H1 (cell line): ENCODE measurements around the gene DLGAP5. TPM values are rescaled to one million over a fixed set of nuclear protein-coding genes. Genes with fewer than 3 reads are reported as not detected.

Experiments
- CTCF ChIA-PET: fragments of 300-600 bp; sonication (Branson Sonifier 250); formaldehyde crosslinking; loops from one replicate; lab custom pipeline; 2021; ENCODE audit not compliant: partially characterized antibody; lab: Charles Lee
- POLR2A ChIA-PET: fragments of 300-600 bp; sonication (Branson Sonifier 250); formaldehyde crosslinking; loops from one replicate; lab custom pipeline; 2021; ENCODE audit warnings: inconsistent platforms; ENCODE audit not compliant: partially characterized antibody; lab: Charles Lee
- DNase-seq, 2 experiments: peaks; one replicate each; pipeline versions ENCODE4 v3.0.0 to v3.0.0-alpha.2; 2010 to 2022; ENCODE audit warnings: low spot score in 2 of 2, low read depth in 1 of 2, mixed read lengths in 1 of 2
- FAIRE-seq: peaks from 2 replicates; lab custom pipeline; 2011; peaks lifted over from hg19 to GRCh38; lab: Jason Lieb, UNC
- H2AFZ ChIP-seq: 2 replicates; pipeline ENCODE4 v1.8.1; 2012; ENCODE audit warnings: low read length, inconsistent platforms
- H2AK5ac ChIP-seq: 2 replicates; pipeline ENCODE4 v1.6.1; 2013; ENCODE audit warnings: low read depth, low read length
- H2BK120ac ChIP-seq: replicated peaks from 2 replicates; pipeline ENCODE3; 2013; ENCODE audit warnings: low read depth, low read length, inconsistent platforms
- H2BK12ac ChIP-seq: 2 replicates; pipeline ENCODE4 v1.6.1; 2013; ENCODE audit warnings: low read depth, low read length
- H2BK15ac ChIP-seq: 2 replicates; pipeline ENCODE4 v1.6.1; 2013; ENCODE audit warnings: low read length
- H2BK20ac ChIP-seq: 2 replicates; pipeline ENCODE4 v1.6.1; 2013; ENCODE audit warnings: low read length
- H2BK5ac ChIP-seq: 2 replicates; pipeline ENCODE4 v1.6.1; 2013; ENCODE audit warnings: low read depth, low read length
- H3K14ac ChIP-seq: 2 replicates; pipeline ENCODE4 v1.6.1; 2013; ENCODE audit warnings: inconsistent platforms; ENCODE audit not compliant: insufficient read length
- H3K18ac ChIP-seq: 2 replicates; pipeline ENCODE4 v1.6.1; 2013; ENCODE audit warnings: low read length; ENCODE audit errors: extremely low read depth
- H3K23ac ChIP-seq: 2 replicates; pipeline ENCODE4 v1.6.1; 2013; ENCODE audit warnings: inconsistent platforms; ENCODE audit not compliant: insufficient read length
- H3K23me2 ChIP-seq: 2 replicates; pipeline ENCODE4 v1.6.1; 2013; ENCODE audit warnings: low read depth, low read length
- H3K27ac ChIP-seq: 2 replicates; pipeline ENCODE4 v1.6.1; 2011; ENCODE audit warnings: low read depth, low read length, inconsistent platforms
- H3K27me3 ChIP-seq, 4 experiments: replicated peaks in 1 of 4; 1 replicate in 1 of 4; 2 replicates in 3 of 4; pipeline versions ENCODE4 v1.6.1 to v1.8.1; 2011 to 2013; ENCODE audit warnings: low read length in 3 of 4, mild to moderate bottlenecking in 3 of 4, inconsistent platforms in 2 of 4, mixed read lengths in 2 of 4, moderate library complexity in 1 of 4; ENCODE audit not compliant: control insufficient read depth in 3 of 4, insufficient read depth in 3 of 4; ENCODE audit errors: extremely low read depth in 1 of 4
- H3K36me3 ChIP-seq, 4 experiments: 2 replicates each; pipeline versions ENCODE4 v1.6.1 to v1.8.1; 2011 to 2013; ENCODE audit warnings: mild to moderate bottlenecking in 4 of 4, low read length in 3 of 4, moderate library complexity in 2 of 4, control low read depth in 1 of 4, inconsistent platforms in 1 of 4; ENCODE audit not compliant: insufficient read depth in 4 of 4, control insufficient read depth in 2 of 4
- H3K4ac ChIP-seq: replicated peaks from 2 replicates; pipeline ENCODE3; 2013; ENCODE audit warnings: low read length, low read depth, mixed read lengths, inconsistent platforms; ENCODE audit not compliant: insufficient read length
- H3K4me1 ChIP-seq, 4 experiments: replicated peaks in 1 of 4; 1 replicate in 1 of 4; 2 replicates in 3 of 4; pipeline versions ENCODE4 v1.6.1 to v1.8.1; 2011 to 2013; ENCODE audit warnings: low read length in 3 of 4, inconsistent platforms in 2 of 4, mixed read lengths in 1 of 4; ENCODE audit not compliant: insufficient read depth in 4 of 4, control insufficient read depth in 3 of 4
- H3K4me2 ChIP-seq, 2 experiments: 2 replicates each; pipeline versions ENCODE4 v1.6.1 to v1.8.1; 2011 to 2013; ENCODE audit warnings: low read depth in 2 of 2, low read length in 2 of 2, control low read depth in 1 of 2, inconsistent platforms in 1 of 2, mild to moderate bottlenecking in 1 of 2; ENCODE audit not compliant: insufficient read depth in 1 of 2
- H3K4me3 ChIP-seq, 4 experiments: fragments of 200-600, 300-600 bp in 1 of 4; sonication (generic), shearing (Covaris generic), sonication (Bioruptor Twin) in 1 of 4; 2 replicates each; pipeline versions ENCODE4 v1.5.1 to v1.8.1; 2011 to 2016; ENCODE audit warnings: low read length in 4 of 4, low read depth in 3 of 4, control low read depth in 2 of 4, inconsistent platforms in 2 of 4, mild to moderate bottlenecking in 2 of 4, mixed read lengths in 1 of 4, moderate library complexity in 1 of 4; ENCODE audit not compliant: insufficient read depth in 2 of 4; ENCODE audit errors: extremely low read depth in 1 of 4
- H3K56ac ChIP-seq: replicated peaks from 2 replicates; pipeline ENCODE3; 2013; ENCODE audit warnings: low read depth, mild to moderate bottlenecking, mixed read lengths, low read length, inconsistent platforms; ENCODE audit not compliant: insufficient read length
- H3K79me1 ChIP-seq: 2 replicates; pipeline ENCODE4 v1.6.1; 2013; ENCODE audit warnings: low read depth, low read length, control low read depth
- H3K79me2 ChIP-seq, 2 experiments: 2 replicates each; pipeline versions ENCODE4 v1.6.1 to v1.8.1; 2012 to 2013; ENCODE audit warnings: low read length in 2 of 2, mild to moderate bottlenecking in 2 of 2, inconsistent platforms in 1 of 2; ENCODE audit not compliant: insufficient read depth in 2 of 2, control insufficient read depth in 1 of 2
- H3K9ac ChIP-seq, 4 experiments: replicated peaks in 1 of 4; 1 replicate in 1 of 4; 2 replicates in 3 of 4; pipeline versions ENCODE4 v1.6.1 to v1.8.1; 2011 to 2013; ENCODE audit warnings: low read depth in 3 of 4, low read length in 3 of 4, control low read depth in 2 of 4, mild to moderate bottlenecking in 2 of 4, moderate library complexity in 2 of 4, inconsistent platforms in 1 of 4; ENCODE audit errors: extremely low read depth in 1 of 4
- H3K9me3 ChIP-seq, 2 experiments: 2 replicates each; pipeline versions ENCODE4 v1.6.1 to v1.8.1; 2012 to 2013; ENCODE audit warnings: mild to moderate bottlenecking in 2 of 2, moderate library complexity in 2 of 2, control low read depth in 1 of 2, inconsistent platforms in 1 of 2, low read depth in 1 of 2, low read length in 1 of 2, mixed read lengths in 1 of 2; ENCODE audit not compliant: insufficient read depth in 2 of 2
- H4K20me1 ChIP-seq, 2 experiments: replicated peaks in 1 of 2; 2 replicates each; pipeline versions ENCODE3 to v1.8.1; 2011 to 2013; ENCODE audit warnings: inconsistent platforms in 2 of 2, low read length in 2 of 2, mild to moderate bottlenecking in 1 of 2; ENCODE audit not compliant: insufficient read depth in 2 of 2, control insufficient read depth in 1 of 2
- H4K5ac ChIP-seq: 2 replicates; pipeline ENCODE4 v1.6.1; 2013; ENCODE audit warnings: low read length, low read depth, mixed read lengths, inconsistent platforms; ENCODE audit not compliant: insufficient read length
- H4K8ac ChIP-seq: 2 replicates; pipeline ENCODE4 v1.8.0; 2013; ENCODE audit warnings: mild to moderate bottlenecking, moderate library complexity, low read length, inconsistent platforms; ENCODE audit not compliant: insufficient read depth; ENCODE audit errors: extremely low read depth
- H4K91ac ChIP-seq: replicated peaks from 2 replicates; pipeline ENCODE3; 2013; ENCODE audit warnings: low read length, mixed read lengths, inconsistent platforms; ENCODE audit not compliant: insufficient read length
- BCL11A ChIP-seq, 2 experiments: IDR thresholded peaks; one replicate each; pipeline ENCODE4 v1.6.1; 2011; ENCODE audit warnings: low read depth in 2 of 2, low read length in 2 of 2, mild to moderate bottlenecking in 2 of 2
- CTBP2 ChIP-seq: IDR thresholded peaks from 2 replicates; pipeline ENCODE4 v1.7.0; 2011; ENCODE audit warnings: borderline replicate concordance, mild to moderate bottlenecking, moderate library complexity, mixed read lengths, low read length; ENCODE audit not compliant: insufficient read depth, insufficient read length
- EGR1 ChIP-seq: IDR thresholded peaks from 2 replicates; pipeline ENCODE4 v1.6.1; 2011; ENCODE audit warnings: low read depth, low read length, borderline replicate concordance
- HDAC6 ChIP-seq: IDR thresholded peaks from one replicate; pipeline ENCODE4 v1.7.1; 2012; ENCODE audit warnings: low read depth, mild to moderate bottlenecking, inconsistent platforms, low read length, moderate library complexity
- JUN ChIP-seq: IDR thresholded peaks from 2 replicates; pipeline ENCODE4 v1.6.1; 2011; ENCODE audit warnings: low read depth, mild to moderate bottlenecking, improper control_type of control experiment, low read length
- JUND ChIP-seq: IDR thresholded peaks from 2 replicates; pipeline ENCODE4 v1.6.1; 2011; ENCODE audit warnings: mild to moderate bottlenecking, improper control_type of control experiment, low read length
- MAFK ChIP-seq: IDR thresholded peaks from 2 replicates; pipeline ENCODE4 v1.6.1; 2012; ENCODE audit warnings: low read depth, mild to moderate bottlenecking, improper control_type of control experiment, low read length
- PHF8 ChIP-seq: fragments of 200-600 bp; sonication (generic); conservative IDR thresholded peaks from 2 replicates; pipeline ENCODE4 v1.7.1; 2012; ENCODE audit warnings: low read depth, mild to moderate bottlenecking, inconsistent platforms, low read length, moderate library complexity
- RAD21 ChIP-seq, 2 experiments: IDR thresholded peaks in 1 of 2; conservative IDR thresholded peaks in 1 of 2; 2 replicates each; pipeline ENCODE4 v1.6.1; 2011; ENCODE audit warnings: low read depth in 2 of 2, low read length in 2 of 2, improper control_type of control experiment in 1 of 2, inconsistent platforms in 1 of 2, mild to moderate bottlenecking in 1 of 2, moderate library complexity in 1 of 2
- RNF2 ChIP-seq: fragments of 200-900, 300-1000 bp; sonication (generic); IDR thresholded peaks from 2 replicates; pipeline ENCODE4 v1.7.1; 2016; ENCODE audit warnings: borderline replicate concordance, low read depth, mild to moderate bottlenecking, antibody characterized with exemption, low read length; ENCODE audit not compliant: poor library complexity, severe bottlenecking; ENCODE audit errors: missing control alignments
- TAF1 ChIP-seq: IDR thresholded peaks from 2 replicates; pipeline ENCODE4 v1.6.1; 2011; ENCODE audit warnings: mild to moderate bottlenecking, low read depth, low read length
- TAF7 ChIP-seq: optimal IDR thresholded peaks from 2 replicates; pipeline ENCODE3; 2011; ENCODE audit warnings: low read depth, mild to moderate bottlenecking, inconsistent platforms, low read length, moderate library complexity, borderline replicate concordance
- YY1 ChIP-seq: IDR thresholded peaks from 2 replicates; pipeline ENCODE4 v1.6.1; 2011; ENCODE audit warnings: low read depth, mild to moderate bottlenecking, low read length
- WGBS, 2 experiments: shearing (Covaris generic) in 1 of 2; methylation state at CpG; one replicate each; pipeline versions ENCODE4 v1.1.6 to v1.1.7; 2013 to 2015; ENCODE audit warnings: low lambda C conversion rate in 2 of 2, mixed read lengths in 2 of 2, inconsistent platforms in 1 of 2, low coverage in 1 of 2, missing lambda C conversion rate in 1 of 2; ENCODE audit not compliant: insufficient replicate concordance in 2 of 2, insufficient coverage in 1 of 2, insufficient read length in 1 of 2; ENCODE audit errors: extremely low coverage in 1 of 2, missing lambda C conversion rate in 1 of 2; 5-methylcytosine and 5-hydroxymethylcytosine counted together
- polyA plus RNA-seq, 7 experiments: library from polyadenylated mRNA; depleted of rRNA in 3 of 7; stranded (reverse) in 5 of 7; unstranded in 2 of 7; fragments of >200 nt in 5 of 7; fragments of 200-250 nt in 2 of 7; gene quantifications; 1 replicate in 5 of 7; 2 replicates in 1 of 7; 4 replicates in 1 of 7; pipeline versions ENCODE4 v1.2.1 to v1.2.3, GENCODE V29; 2011 to 2013; ENCODE audit warnings: missing spikeins in 2 of 7, mixed read lengths in 2 of 7
- total RNA-seq: library from RNA; stranded (reverse); fragmentation: NEBNext Ultra II Directional; extraction: Animal tissue kit (Norgen Biotek cat#: 25700); gene quantifications from 2 replicates; pipeline ENCODE4 v1.2.1, GENCODE V29; 2021

Gene DLGAP5
- total and polyA plus RNA-seq, 2 of the 8 experiments (the other 6 are each of a cell fraction or from before 2014, with no cell fraction given), result 16.9 to 155 TPM

DNA sequence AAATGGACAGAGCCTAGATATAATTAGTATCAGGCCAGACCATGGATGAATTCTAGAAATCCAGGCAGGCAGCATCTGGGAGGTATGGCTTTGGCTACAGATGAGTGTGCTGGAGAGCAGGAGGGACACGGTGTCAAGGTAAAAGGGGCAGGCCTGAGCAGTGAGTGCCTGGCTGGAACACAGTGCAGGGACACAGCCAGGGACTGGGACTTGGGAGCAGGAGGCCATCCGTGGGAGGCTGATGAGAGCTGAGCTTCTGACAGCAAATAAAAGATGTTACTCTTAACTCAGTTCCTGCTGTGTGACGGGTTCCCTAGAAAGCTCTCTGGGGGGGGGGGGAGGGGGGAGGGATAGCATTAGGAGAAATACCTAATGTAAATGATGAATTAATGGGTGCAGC lies 75.9 kb downstream of the DLGAP5 start:
- Histone ChIP-seq H3K79me2 (no peaks in the 10 kb centered on the region), H2BK15ac (no peak overlapping the region), H3K4ac (no peak overlapping the region), H3K23ac (no peak overlapping the region), H3K56ac (no peak overlapping the region), H3K23me2 (no peaks in the 10 kb centered on the region; the same call in 1 of the 2 replicates), H3K4me1 (peaks cover 0 to 3% (median 1%) of the 10 kb centered on the region in 4 experiments; a peak in 3 of 7 replicates), H2BK12ac (no peak overlapping the region), H3K79me1 (no peaks in the 10 kb centered on the region), H3K36me3 (no peaks in the 10 kb centered on the region), H3K4me2 (no peak overlapping the region), H2AK5ac (no peak overlapping the region), H3K9me3 (no peaks in the 10 kb centered on the region), H3K27ac (no peak overlapping the region), H2BK120ac (no peak overlapping the region), H3K27me3 (no peaks in the 10 kb centered on the region; a peak in 1 of 7 replicates), H2BK20ac (no peak overlapping the region), H3K14ac (no peak overlapping the region), H4K91ac (no peak overlapping the region), H3K9ac (no peak overlapping the region), H4K5ac (no peak overlapping the region), H2BK5ac (no peak overlapping the region), H4K8ac (no peak overlapping the region), H3K4me3 (no peak overlapping the region), H3K18ac (no peak overlapping the region), H4K20me1 (no peaks in the 10 kb centered on the region), H2AFZ (no peak overlapping the region; the same call in 1 of the 2 replicates)
- ChIA-PET POLR2A (interaction anchor here (4.0 kb wide), 1 partner anchor 12 kb away, joined by 15 read pairs; no protein-coding TSS in a partner anchor), CTCF (interaction anchor here (0.6 to 3.8 kb wide), 2 partner anchors 23 to 24 kb away, joined by 3 to 16 read pairs; no protein-coding TSS in a partner anchor)
- 77% methylated on average over 2 of the region's 3 CpGs; no CpG with 5 or more reads in 1 of the 2 experiments for WGBS, 2 experiments
- DNase-seq (no peak), FAIRE-seq (no peak)
- no peak for TF ChIP-seq TAF7
- no peak for TF ChIP-seq CTBP2
- no peak for TF ChIP-seq TAF1
- TF ChIP-seq YY1, result no peak
- no peak for TF ChIP-seq JUND
- TF ChIP-seq PHF8, result no peak
- TF ChIP-seq HDAC6, result no peak
- no peak for TF ChIP-seq BCL11A (IDR thresholded peaks at IDR 0.05; ENCODE audit: low read depth in 2 of 2, low read length in 2 of 2)
- TF ChIP-seq RAD21 (IDR thresholded peaks at IDR 0.05 in 1 of 2, conservative IDR thresholded peaks at IDR 0.05 in 1 of 2; ENCODE audit: low read depth in 2 of 2, low read length in 2 of 2), result no peak
- TF ChIP-seq EGR1, result no peak
- TF ChIP-seq JUN, result no peak
- no peak for TF ChIP-seq RNF2
- TF ChIP-seq MAFK, result no peak
